WERI-Rb-1 (cell line): ENCODE measurements around the gene AHI1.

ENCODE experiments used
- DNase-seq: peaks from one replicate; pipeline ENCODE4 v3.0.0-alpha.2; 2020
- H3K27ac ChIP-seq: fragments of 250-450 bp; sonication (Bioruptor Pico); 2 replicates; pipeline ENCODE4 v1.5.1; 2020; ENCODE audit warnings: mild to moderate bottlenecking, moderate library complexity
- H3K27me3 ChIP-seq: fragments of 250-450 bp; sonication (Bioruptor Pico); 2 replicates; pipeline ENCODE4 v1.5.1; 2021; ENCODE audit warnings: mild to moderate bottlenecking, low read depth, moderate library complexity; ENCODE audit not compliant: insufficient read depth, severe bottlenecking
- H3K36me3 ChIP-seq: fragments of 250-450 bp; sonication (Bioruptor Pico); 2 replicates; pipeline ENCODE4 v1.5.1; 2020; ENCODE audit warnings: mild to moderate bottlenecking, moderate library complexity
- H3K4me3 ChIP-seq: 2 replicates; pipeline ENCODE4 v1.5.1; 2011; ENCODE audit warnings: low read depth, mild to moderate bottlenecking, control low read depth, low read length
- H3K9me3 ChIP-seq: fragments of 250-450 bp; sonication (Bioruptor Pico); 2 replicates; pipeline ENCODE4 v1.5.1; 2021; ENCODE audit warnings: mild to moderate bottlenecking, moderate library complexity; ENCODE audit not compliant: severe bottlenecking
- CTCF ChIP-seq: IDR thresholded peaks from 2 replicates; pipeline ENCODE4 v1.5.1; 2011; ENCODE audit warnings: low read depth, mild to moderate bottlenecking, control low read depth, inconsistent platforms, low read length

The AHI1 gene

DNA sequence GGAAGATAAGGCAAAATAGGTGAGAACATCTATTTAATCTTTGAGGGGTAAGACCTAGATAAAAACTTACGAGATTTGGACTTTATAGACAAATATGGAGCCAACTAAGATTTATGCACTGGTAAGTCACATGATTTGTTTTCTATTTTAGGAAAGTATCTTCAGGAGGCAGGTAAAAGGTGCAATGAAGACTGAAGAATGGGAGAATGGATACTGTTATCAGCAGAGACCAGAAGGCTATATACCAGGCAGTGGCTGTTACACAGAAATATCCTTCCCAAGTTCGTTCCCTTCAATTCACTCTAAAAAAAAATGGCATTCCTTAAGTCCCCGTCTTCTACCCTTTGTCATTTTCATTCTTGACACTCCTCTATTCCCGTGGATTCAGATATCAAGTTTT lies 192.7 kb downstream of the AHI1 start:
- Histone ChIP-seq H3K9me3 (no peaks in the 10 kb centered on the region), H3K36me3 (no peaks in the 10 kb centered on the region), H3K27ac (no peak overlapping the region), H3K27me3 (no peaks in the 10 kb centered on the region), H3K4me3 (no peak overlapping the region)
- TF ChIP-seq CTCF = no peak
- DNase-seq = no peak

- TF ChIP-seq CTCF = no peak
- DNase-seq = no peak
- Histone ChIP-seq H3K27me3 (no peaks in the 10 kb centered on the region), H3K9me3 (no peaks in the 10 kb centered on the region), H3K27ac (no peak overlapping the region), H3K4me3 (no peak overlapping the region), H3K36me3 (no peaks in the 10 kb centered on the region)
These were observed 196.2 kb downstream of the AHI1 start for GRCh38 chr6:135301304-135301703.

- no peak for DNase-seq
- H3K9me3 ChIP-seq = no peaks in the 10 kb centered on the region
- H3K27me3 ChIP-seq = no peaks in the 10 kb centered on the region
- TF ChIP-seq CTCF = no peak
- no peak overlapping the region for H3K27ac ChIP-seq
- H3K4me3 ChIP-seq = no peak overlapping the region
- H3K36me3 ChIP-seq = no peaks in the 10 kb centered on the region
These were observed 197.0 kb downstream of the AHI1 start for GRCh38 chr6:135300576-135300975.

- TF ChIP-seq CTCF = no peak
- no peak for DNase-seq
- Histone ChIP-seq H3K36me3 (no peaks in the 10 kb centered on the region), H3K9me3 (no peaks in the 10 kb centered on the region), H3K27ac (no peak overlapping the region), H3K27me3 (no peaks in the 10 kb centered on the region), H3K4me3 (no peak overlapping the region)
These were observed 198.3 kb downstream of the AHI1 start for GRCh38 chr6:135299256-135299655.

DNA sequence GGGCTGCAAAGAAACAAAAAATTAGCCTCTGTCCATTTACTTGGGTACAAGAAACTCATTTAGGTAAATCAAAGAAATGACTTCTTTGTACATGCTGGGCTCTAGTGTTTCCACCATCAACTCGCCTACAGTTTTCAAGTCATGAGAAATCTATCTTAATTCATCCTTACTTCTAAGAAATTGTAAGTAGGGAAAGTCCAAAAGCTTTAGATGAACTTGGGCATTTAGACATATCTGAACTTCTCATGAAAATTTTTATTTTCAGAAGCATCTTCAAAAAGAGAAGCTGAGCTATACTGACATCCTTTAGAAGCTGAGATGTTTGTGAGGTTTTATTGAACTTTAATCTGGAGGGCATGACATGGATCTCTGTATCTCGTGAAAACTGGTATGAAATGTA lies 199.1 kb downstream of the AHI1 start:
- H3K27ac ChIP-seq = no peak overlapping the region
- no peak for TF ChIP-seq CTCF
- H3K36me3 ChIP-seq = no peaks in the 10 kb centered on the region
- H3K4me3 ChIP-seq = no peak overlapping the region
- DNase-seq = no peak
- no peaks in the 10 kb centered on the region for H3K27me3 ChIP-seq
- H3K9me3 ChIP-seq = no peaks in the 10 kb centered on the region

DNA sequence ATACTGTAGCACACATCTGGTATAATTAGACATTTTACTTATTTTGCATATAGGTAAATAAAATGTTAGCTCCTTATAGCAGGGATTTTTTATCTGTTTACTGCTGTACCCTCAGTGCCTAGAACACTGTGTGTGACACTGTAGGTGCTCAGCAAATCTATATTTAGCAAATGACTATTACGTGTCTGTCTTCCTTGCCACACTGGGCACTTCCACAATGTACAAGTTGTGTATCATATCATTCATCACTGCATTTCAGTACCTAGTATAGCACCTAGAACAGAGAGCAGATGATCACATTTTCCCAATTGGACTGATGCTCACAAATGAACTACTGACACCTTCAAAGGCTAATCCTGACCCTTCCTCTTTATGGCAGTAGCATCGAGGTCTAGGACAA lies 200.8 kb downstream of the AHI1 start:
- H3K9me3 ChIP-seq = no peaks in the 10 kb centered on the region
- no peaks in the 10 kb centered on the region for H3K27me3 ChIP-seq
- TF ChIP-seq CTCF = no peak
- H3K27ac ChIP-seq = no peak overlapping the region
- H3K36me3 ChIP-seq = no peaks in the 10 kb centered on the region
- DNase-seq = no peak
- no peak overlapping the region for H3K4me3 ChIP-seq
